ES-I3 (cell line): ENCODE data around the gene NKTR.

Experiments used
- H3K36me3 ChIP-seq: 2 replicates; pipeline ENCODE4 v1.6.1; 2013; ENCODE audit warnings: mild to moderate bottlenecking, low read length, control low read depth, moderate library complexity; ENCODE audit not compliant: insufficient read depth
- H3K4me1 ChIP-seq: 2 replicates; pipeline ENCODE4 v1.6.1; 2013; ENCODE audit warnings: mild to moderate bottlenecking, control low read depth, low read length; ENCODE audit not compliant: insufficient read depth
- H3K9ac ChIP-seq: 2 replicates; pipeline ENCODE4 v1.6.1; 2013; ENCODE audit warnings: low read depth, mild to moderate bottlenecking, low read length, moderate library complexity
- H3K9me3 ChIP-seq: 2 replicates; pipeline ENCODE4 v1.6.1; 2013; ENCODE audit warnings: mild to moderate bottlenecking, low read length, moderate library complexity; ENCODE audit not compliant: control insufficient read depth, insufficient read depth

Gene NKTR

GRCh38 chr3:42649783-42650182 lies 49.3 kb downstream of the NKTR start:
- peaks cover 10% of the 10 kb centered on the region; the same call in 1 of the 2 replicates for H3K36me3 ChIP-seq
- H3K9me3 ChIP-seq, result no peaks in the 10 kb centered on the region
- peaks cover 45% of the 10 kb centered on the region for H3K4me1 ChIP-seq
- H3K9ac ChIP-seq, result no peak overlapping the region

GRCh38 chr3:42651248-42652091 lies 51.0 kb downstream of the NKTR start:
- no peaks in the 10 kb centered on the region for H3K9me3 ChIP-seq
- H3K4me1 ChIP-seq, result peaks cover 50% of the 10 kb centered on the region
- no peak overlapping the region for H3K9ac ChIP-seq
- peaks cover 7% of the 10 kb centered on the region; the same call in 1 of the 2 replicates for H3K36me3 ChIP-seq

DNA sequence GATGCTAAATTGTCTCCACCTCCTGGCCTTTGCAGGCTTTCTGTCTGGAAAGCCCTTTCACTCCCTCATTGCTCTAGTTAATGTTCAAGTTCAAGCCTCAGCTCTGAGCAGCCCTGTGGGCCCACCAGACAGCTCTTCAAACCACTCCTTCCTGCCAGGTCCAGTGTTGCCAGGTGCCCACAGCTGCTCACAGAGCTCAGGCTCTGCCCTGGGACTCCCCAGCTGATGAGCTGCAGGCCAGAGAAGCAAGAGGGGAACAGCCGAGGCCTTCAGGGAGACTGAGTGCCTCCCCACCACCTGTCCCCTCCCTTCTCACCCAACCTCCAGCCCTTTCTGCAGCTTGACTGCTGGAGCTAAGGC lies 51.7 kb downstream of the NKTR start:
- Histone ChIP-seq H3K4me1 (peaks cover 43% of the 10 kb centered on the region), H3K36me3 (no peaks in the 10 kb centered on the region), H3K9me3 (no peaks in the 10 kb centered on the region), H3K9ac (no peak overlapping the region)

- H3K9me3 ChIP-seq, result no peaks in the 10 kb centered on the region
- no peaks in the 10 kb centered on the region for H3K36me3 ChIP-seq
- H3K9ac ChIP-seq, result peak overlapping the region; percentile 22; the same call in 1 of the 2 replicates
- peaks cover 38% of the 10 kb centered on the region for H3K4me1 ChIP-seq
These were observed 52.3 kb downstream of the NKTR start for GRCh38 chr3:42652611-42653302.

DNA sequence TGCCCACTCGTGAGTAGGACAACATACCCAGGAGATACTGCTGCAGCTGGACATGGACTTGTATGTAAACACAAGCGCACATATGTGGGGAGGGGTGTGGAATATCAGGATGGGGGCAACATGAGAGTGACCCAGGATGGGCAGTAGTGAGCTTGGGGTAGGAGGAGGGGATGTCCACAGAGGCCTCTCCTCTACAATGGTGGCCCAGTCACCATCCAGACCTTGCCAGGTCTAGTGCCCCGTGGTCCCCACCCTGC lies 52.7 kb downstream of the NKTR start:
- no peaks in the 10 kb centered on the region for H3K36me3 ChIP-seq
- H3K4me1 ChIP-seq, result peaks cover 35% of the 10 kb centered on the region
- H3K9me3 ChIP-seq, result no peaks in the 10 kb centered on the region
- H3K9ac ChIP-seq, result peak overlapping the region; percentile 58; the same call in 1 of the 2 replicates

DNA sequence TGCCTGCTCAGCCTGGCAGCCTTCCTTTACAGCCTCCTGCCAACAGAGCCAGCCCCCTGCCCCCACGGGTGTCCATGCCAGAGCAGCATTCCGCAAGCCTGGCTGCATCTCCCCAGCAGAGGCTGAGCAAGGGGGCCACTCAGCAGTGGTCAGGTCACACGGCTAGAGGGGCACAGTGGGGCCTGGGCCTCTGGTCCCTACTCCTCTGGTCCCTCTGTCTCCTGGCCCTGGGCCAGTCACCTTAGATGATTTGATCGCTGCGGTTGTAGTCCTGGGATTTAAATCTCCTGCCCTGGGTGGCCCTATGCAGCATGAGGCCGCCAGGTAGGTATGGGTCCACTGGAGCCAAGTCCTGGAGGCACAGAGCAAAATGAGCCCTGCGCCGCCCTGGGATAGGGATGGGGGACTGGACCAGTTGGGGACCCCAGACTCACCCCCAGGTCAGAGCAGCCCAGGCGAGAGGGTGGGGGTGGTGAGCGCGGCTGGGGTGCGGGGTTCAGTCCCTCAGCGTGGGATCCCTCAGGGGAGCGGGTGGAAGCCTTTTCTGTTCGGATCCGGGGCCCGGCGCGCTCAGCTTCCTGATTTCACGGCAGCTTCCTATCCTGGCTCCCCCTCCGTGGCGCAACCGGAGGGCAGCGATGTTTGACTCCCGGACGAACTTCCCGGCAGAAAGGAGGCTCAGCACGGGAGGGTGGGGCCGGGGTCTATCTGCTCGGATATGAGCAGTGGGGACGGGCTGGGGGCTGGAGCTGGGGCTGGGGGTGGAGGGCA lies 53.3 kb downstream of the NKTR start, which contains the start of gene ZBTB47:
Gene ZBTB47 (plus strand): TSS at position 138 of the 771 bp plus-strand sequence. CDS start 4,659 bp downstream, outside the sequence.
- Histone ChIP-seq H3K9me3 (no peaks in the 10 kb centered on the region), H3K9ac (peak within 1 kb of the TSS; percentile 58; the same call in 1 of the 2 replicates), H3K4me1 (peaks cover 35% of the 10 kb centered on the region), H3K36me3 (no peaks in the 10 kb centered on the region)

DNA sequence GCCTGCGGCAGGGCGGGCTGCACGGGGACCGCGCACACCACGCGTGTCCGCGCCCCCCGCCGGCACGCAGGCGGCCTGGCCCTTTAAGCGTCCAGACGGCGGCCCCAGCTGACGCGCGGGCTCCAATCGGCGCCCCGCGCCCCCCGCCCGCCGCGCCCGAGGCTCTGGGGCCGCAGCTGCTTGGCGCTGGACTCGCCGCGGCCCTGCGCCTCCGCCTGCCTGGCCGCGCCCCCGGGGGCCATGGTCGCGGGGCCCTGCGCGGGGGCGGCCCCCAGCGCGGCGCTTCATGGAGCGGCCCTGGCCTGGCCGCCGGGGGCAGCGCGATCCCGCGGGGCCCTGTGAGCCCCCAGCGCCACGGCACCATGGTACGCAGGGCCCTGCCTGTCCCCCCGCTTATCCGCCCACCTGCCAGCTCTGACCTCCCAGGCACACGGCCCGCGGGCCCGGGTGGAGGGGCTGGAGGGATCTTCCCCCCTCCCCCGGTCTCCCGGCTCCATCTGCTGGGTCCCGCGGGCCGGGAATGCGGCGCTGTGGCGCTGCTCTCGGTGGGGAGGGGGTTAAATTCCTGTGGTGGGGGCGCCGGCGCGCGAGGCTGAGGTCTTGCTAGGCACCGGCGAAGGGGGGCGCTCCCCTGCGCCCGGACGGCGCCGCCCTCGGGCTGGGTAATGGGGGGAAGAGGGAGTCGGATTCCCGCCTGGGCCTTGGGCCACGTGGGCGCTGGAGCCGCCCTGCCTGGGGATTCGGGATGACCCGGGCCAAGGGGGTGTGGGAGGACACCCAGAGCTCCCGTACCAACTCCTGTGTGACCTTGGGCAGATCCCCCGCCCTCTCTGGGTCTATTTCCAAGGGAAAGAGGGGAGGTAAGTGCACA lies 54.1 kb downstream of the NKTR start:
- H3K36me3 ChIP-seq, result no peaks in the 10 kb centered on the region
- peak overlapping the region; percentile 58 for H3K9ac ChIP-seq
- H3K4me1 ChIP-seq, result peaks cover 35% of the 10 kb centered on the region

DNA sequence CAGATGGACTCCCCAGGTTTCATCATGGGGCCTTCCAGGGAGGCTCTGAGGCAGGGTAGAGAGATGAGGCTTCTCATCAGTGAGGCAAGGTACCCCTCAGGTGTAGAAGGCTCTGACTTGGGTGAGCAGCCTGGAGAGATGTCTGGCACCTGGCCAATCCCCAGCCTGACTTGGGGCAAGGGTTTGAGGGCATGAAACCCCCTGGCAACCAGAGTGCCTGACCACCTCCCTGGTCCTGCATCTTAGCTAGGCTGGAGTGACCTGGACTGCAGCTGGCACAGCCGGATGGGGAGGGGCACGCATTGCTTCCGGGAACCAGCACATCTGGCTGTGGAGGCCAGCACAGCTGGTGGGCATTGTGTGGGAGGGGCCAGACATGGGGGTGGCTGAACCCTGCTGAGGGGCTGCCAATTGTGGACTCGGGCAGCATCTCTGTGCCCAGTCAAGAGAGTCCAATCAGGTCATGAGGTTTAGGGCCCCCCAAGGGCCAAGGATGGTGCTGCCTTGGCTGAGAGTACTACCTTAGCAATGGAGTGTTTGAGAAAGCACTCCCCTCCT lies 54.9 kb downstream of the NKTR start:
- peak overlapping the region; percentile 58 for H3K9ac ChIP-seq
- peaks cover 35% of the 10 kb centered on the region for H3K4me1 ChIP-seq

More for the DNA sequence above, 54.1 kb downstream of the NKTR start:
- H3K9me3 ChIP-seq, result no peaks in the 10 kb centered on the region

DNA sequence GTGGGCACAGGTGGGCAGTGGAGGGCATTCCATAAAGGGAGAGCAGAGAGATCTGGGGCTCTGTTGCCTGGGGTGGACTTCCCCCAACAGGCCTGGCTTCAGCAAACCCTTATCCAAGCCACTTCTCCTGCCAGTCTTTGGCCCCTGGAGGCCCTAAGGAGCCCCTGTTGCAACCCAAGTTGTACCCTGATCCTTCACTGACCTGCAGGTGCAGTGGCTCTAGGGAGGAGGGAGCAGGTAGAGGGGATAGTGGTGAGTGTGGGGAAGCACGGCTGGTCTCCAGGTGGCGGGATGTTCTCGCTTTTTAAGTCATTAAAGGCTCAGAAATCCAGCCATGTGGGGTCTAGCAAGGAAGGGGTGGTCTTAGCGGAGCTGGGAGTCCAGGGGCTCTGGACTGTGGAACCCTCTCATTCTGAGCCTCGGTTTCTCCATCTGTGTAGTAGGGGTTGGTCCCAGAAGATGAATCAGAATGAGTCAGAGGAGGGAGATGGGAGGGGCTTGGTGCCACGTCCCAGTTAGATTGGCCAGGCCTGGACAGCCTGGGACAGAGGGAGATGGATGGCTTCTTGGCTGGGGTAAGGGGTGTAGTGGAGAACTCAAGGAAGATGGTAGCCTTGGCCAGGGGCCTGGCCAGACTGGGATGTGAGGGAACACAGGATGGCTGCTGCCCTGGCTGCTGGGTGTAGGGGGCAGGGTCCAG lies 55.6 kb downstream of the NKTR start:
- no peaks in the 10 kb centered on the region for H3K9me3 ChIP-seq
- H3K9ac ChIP-seq, result no peak overlapping the region
- peaks cover 31% of the 10 kb centered on the region for H3K4me1 ChIP-seq
- H3K36me3 ChIP-seq, result no peaks in the 10 kb centered on the region

More for the DNA sequence above, 54.9 kb downstream of the NKTR start:
- no peaks in the 10 kb centered on the region for H3K9me3 ChIP-seq
- no peaks in the 10 kb centered on the region for H3K36me3 ChIP-seq

GRCh38 chr3:42656680-42657610 lies 56.5 kb downstream of the NKTR start:
- no peak overlapping the region for H3K9ac ChIP-seq
- no peaks in the 10 kb centered on the region for H3K9me3 ChIP-seq
- H3K36me3 ChIP-seq, result no peaks in the 10 kb centered on the region
- peaks cover 23% of the 10 kb centered on the region for H3K4me1 ChIP-seq

DNA sequence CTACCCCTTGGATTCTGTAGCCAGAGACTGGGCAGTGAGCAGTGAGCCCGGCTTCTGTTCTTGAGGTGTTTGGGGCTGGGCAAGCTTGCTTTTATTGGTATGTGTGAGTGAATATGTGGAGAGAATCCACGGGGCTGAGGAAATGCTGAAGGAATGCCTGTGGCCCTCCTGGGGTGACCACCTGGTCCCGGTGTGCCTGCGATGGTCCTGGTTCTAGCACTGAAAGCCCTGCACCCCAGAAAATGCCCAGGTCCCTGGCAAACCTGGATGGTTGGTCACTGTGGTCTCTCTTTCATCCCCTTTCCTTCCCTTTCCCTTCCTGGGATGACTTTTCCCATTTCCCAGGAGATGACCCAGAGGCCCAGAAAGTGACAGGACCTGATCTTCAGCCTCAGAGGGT lies 57.2 kb downstream of the NKTR start:
- H3K9ac ChIP-seq, result no peak overlapping the region
- H3K4me1 ChIP-seq, result peaks cover 16% of the 10 kb centered on the region
- H3K36me3 ChIP-seq, result no peaks in the 10 kb centered on the region
- no peaks in the 10 kb centered on the region for H3K9me3 ChIP-seq

DNA sequence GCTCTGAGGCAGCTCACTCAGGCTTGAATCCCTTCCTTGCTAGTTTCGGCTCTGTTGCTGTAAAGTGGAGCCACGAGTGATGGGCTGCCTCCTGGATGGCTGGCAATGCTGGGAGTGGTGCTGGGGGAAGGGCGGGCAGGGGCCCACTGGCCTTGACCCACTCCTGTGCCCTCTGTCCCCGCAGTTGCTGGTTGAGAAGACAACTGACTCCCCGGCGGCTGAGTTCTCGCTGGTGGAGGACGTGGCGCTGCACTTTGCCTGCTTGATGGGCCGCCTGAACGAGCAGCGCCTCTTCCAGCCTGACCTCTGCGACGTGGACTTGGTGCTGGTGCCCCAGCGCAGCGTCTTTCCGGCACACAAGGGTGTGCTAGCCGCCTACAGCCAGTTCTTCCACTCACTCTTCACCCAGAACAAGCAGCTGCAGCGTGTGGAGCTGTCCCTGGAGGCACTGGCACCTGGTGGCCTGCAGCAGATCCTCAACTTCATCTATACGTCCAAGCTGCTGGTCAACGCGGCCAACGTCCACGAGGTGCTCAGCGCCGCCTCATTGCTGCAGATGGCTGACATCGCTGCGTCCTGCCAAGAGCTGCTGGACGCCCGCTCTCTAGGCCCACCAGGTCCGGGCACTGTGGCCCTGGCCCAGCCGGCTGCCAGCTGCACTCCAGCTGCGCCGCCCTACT lies 57.7 kb downstream of the NKTR start:
- no peak overlapping the region for H3K9ac ChIP-seq
- no peaks in the 10 kb centered on the region for H3K9me3 ChIP-seq
- H3K4me1 ChIP-seq, result peaks cover 10% of the 10 kb centered on the region
- no peaks in the 10 kb centered on the region for H3K36me3 ChIP-seq
